Endothelial cell of umbilical vein (primary cell): Measurements from ENCODE around the gene PHF12. TPM values are rescaled to one million over a fixed set of nuclear protein-coding genes. Genes with fewer than 3 reads are reported as not detected.
"Not testable (repeated sequence)": the region's sequence is repeated elsewhere in the genome, so short reads cannot be mapped to it uniquely, and the experiment has no call there.

ENCODE experiments used
- BruUV-seq: library from RNA; stranded (reverse); fragments of 400-500 nt; replicated peaks from 2 replicates; lab custom pipeline; 2021; lab: Mats Ljungman, UMichigan
- CTCF ChIA-PET: fragments of 300-600, 350-600 bp; sonication (Branson Sonifier 250); formaldehyde crosslinking; loops from one replicate; lab custom pipeline; 2021; ENCODE audit warnings: antibody characterized with exemption, inconsistent platforms; lab: Charles Lee
- POLR2A ChIA-PET: fragments of 300-600, 350-600 bp; sonication (Branson Sonifier 250); formaldehyde crosslinking; loops from one replicate; lab custom pipeline; 2021; ENCODE audit warnings: antibody characterized with exemption, inconsistent platforms; lab: Charles Lee
- DNase-seq: peaks from one replicate; pipeline ENCODE4 v3.0.0-alpha.2; 2011; ENCODE audit warnings: low read depth, low spot score
- FAIRE-seq: peaks from 2 replicates; lab custom pipeline; 2011; peaks lifted over from hg19 to GRCh38; lab: Jason Lieb, UNC
- H2AFZ ChIP-seq: 2 replicates; pipeline ENCODE4 v1.6.0; 2012; ENCODE audit warnings: low read depth, low read length, control low read depth, inconsistent platforms
- H3K27ac ChIP-seq: 2 replicates; pipeline ENCODE4 v1.5.1; 2011; ENCODE audit warnings: low read depth, mild to moderate bottlenecking, control low read depth, low read length, moderate library complexity; ENCODE audit not compliant: insufficient read depth
- H3K27me3 ChIP-seq, 2 experiments: 2 replicates each; pipeline versions ENCODE4 v1.6.0 to v1.6.1; 2011; ENCODE audit warnings: low read length in 2 of 2, mixed read lengths in 1 of 2; ENCODE audit not compliant: control insufficient read depth in 2 of 2, insufficient read depth in 2 of 2
- H3K36me3 ChIP-seq, 2 experiments: 2 replicates in 1 of 2; 3 replicates in 1 of 2; pipeline ENCODE4 v1.5.1; 2011; ENCODE audit warnings: low read length in 2 of 2, mild to moderate bottlenecking in 1 of 2, moderate library complexity in 1 of 2; ENCODE audit not compliant: control insufficient read depth in 2 of 2, insufficient read depth in 2 of 2; ENCODE audit errors: extremely low read depth in 1 of 2
- H3K4me1 ChIP-seq: 3 replicates; pipeline ENCODE4 v1.5.1; 2011; ENCODE audit warnings: mild to moderate bottlenecking, low read length; ENCODE audit not compliant: control insufficient read depth, insufficient read depth; ENCODE audit errors: extremely low read depth
- H3K4me2 ChIP-seq: 2 replicates; pipeline ENCODE4 v1.6.1; 2011; ENCODE audit warnings: low read length, control low read depth, mixed read lengths; ENCODE audit not compliant: insufficient read depth
- H3K4me3 ChIP-seq, 3 experiments: fragments of 200-600 bp in 1 of 3; sonication (generic), shearing (Covaris generic) in 1 of 3; replicated peaks in 1 of 3; 2 replicates each; pipeline ENCODE4 v1.5.1; 2011 to 2016; ENCODE audit warnings: control low read depth in 3 of 3, low read length in 3 of 3, mild to moderate bottlenecking in 2 of 3, inconsistent platforms in 1 of 3, low read depth in 1 of 3, moderate library complexity in 1 of 3; ENCODE audit not compliant: insufficient read depth in 1 of 3
- H3K79me2 ChIP-seq: 2 replicates; pipeline ENCODE4 v1.6.0; 2012; ENCODE audit warnings: low read length, inconsistent platforms; ENCODE audit not compliant: control insufficient read depth, insufficient read depth
- H3K9ac ChIP-seq: replicated peaks from 2 replicates; pipeline ENCODE3; 2011; ENCODE audit warnings: low read length, control low read depth; ENCODE audit not compliant: insufficient read depth; ENCODE audit errors: extremely low read depth
- H3K9me1 ChIP-seq: replicated peaks from 3 replicates; pipeline ENCODE4 v1.6.0; 2011; ENCODE audit warnings: mild to moderate bottlenecking, low read length; ENCODE audit not compliant: control insufficient read depth, insufficient read depth; ENCODE audit errors: extremely low read depth
- H3K9me3 ChIP-seq: replicated peaks from 2 replicates; pipeline ENCODE4 v1.5.1; 2012; ENCODE audit warnings: low read length, inconsistent platforms; ENCODE audit not compliant: control insufficient read depth, insufficient read depth
- H4K20me1 ChIP-seq: replicated peaks from 2 replicates; pipeline ENCODE3; 2011; ENCODE audit warnings: mild to moderate bottlenecking, low read length; ENCODE audit not compliant: control insufficient read depth, insufficient read depth; ENCODE audit errors: extremely low read depth
- EZH2 ChIP-seq: IDR thresholded peaks from 2 replicates; pipeline ENCODE4 v1.6.1; 2012; ENCODE audit warnings: borderline replicate concordance, low read depth, mild to moderate bottlenecking, moderate library complexity, low read length, inconsistent platforms; ENCODE audit not compliant: severe bottlenecking
- FOS ChIP-seq: IDR thresholded peaks from 2 replicates; pipeline ENCODE4 v1.6.1; 2011; ENCODE audit warnings: mild to moderate bottlenecking, low read length, moderate library complexity, borderline replicate concordance; ENCODE audit not compliant: insufficient read depth
- GATA2 ChIP-seq: IDR thresholded peaks from 2 replicates; pipeline ENCODE4 v1.7.0; 2011; ENCODE audit warnings: low read depth, mild to moderate bottlenecking, moderate library complexity, mixed read lengths, low read length; ENCODE audit not compliant: insufficient read length, insufficient read depth
- JUN ChIP-seq: IDR thresholded peaks from 2 replicates; pipeline ENCODE4 v1.6.1; 2011; ENCODE audit warnings: borderline replicate concordance, low read depth; ENCODE audit not compliant: insufficient read length, insufficient read depth
- MYC ChIP-seq: IDR thresholded peaks from one replicate; pipeline ENCODE4 v1.6.1; 2011; ENCODE audit warnings: mild to moderate bottlenecking, low read depth, low read length
- POLR2A ChIP-seq: IDR thresholded peaks from 2 replicates; pipeline ENCODE4 v1.6.1; 2012; ENCODE audit warnings: low read depth, mild to moderate bottlenecking, control low read depth, low read length
- POLR2AphosphoS5 ChIP-seq: IDR thresholded peaks from 2 replicates; pipeline ENCODE4 v1.6.1; 2012; ENCODE audit warnings: low read depth, mild to moderate bottlenecking, control low read depth, low read length, moderate library complexity; ENCODE audit not compliant: insufficient read depth
- dilution Hi-C: fragments of 300-500 bp; cut with MboI; formaldehyde crosslinking; loops from one replicate; pipeline ENCODE4 v1.15.0; 2019; ENCODE audit warnings: low sequenced_read_pairs; ENCODE audit not compliant: extremely low pct_ligation_motif_present
- intact Hi-C: fragments of 100-400 bp; cut with micrococcal nuclease; formaldehyde crosslinking; loops from one replicate; pipeline ENCODE4 v1.10.0; 2022
- polyA plus RNA-seq, 4 experiments: library from polyadenylated mRNA; depleted of rRNA in 3 of 4; stranded (reverse) in 3 of 4; unstranded in 1 of 4; fragments of >200 nt; gene quantifications; 2 replicates each; pipeline versions ENCODE4 v1.2.1 to v1.2.3, GENCODE V29; 2011 to 2012; ENCODE audit warnings: missing spikeins in 1 of 4
- total RNA-seq: library from RNA; stranded (reverse); gene quantifications from 2 replicates; pipeline ENCODE4 v1.2.3, GENCODE V29; 2021
- TF ChIP-seq, protein P1 (sequence below), 2 donors: IDR thresholded peaks; 1 replicate in 1 of 2; 2 replicates in 1 of 2; pipeline ENCODE4 v1.5.1; 2011; ENCODE audit warnings: low read length in 2 of 2, mild to moderate bottlenecking in 2 of 2, moderate library complexity in 2 of 2, control low read depth in 1 of 2, inconsistent platforms in 1 of 2, low read depth in 1 of 2; ENCODE audit not compliant: insufficient read depth in 1 of 2; ENCODE audit errors: extremely low read depth in 1 of 2
- TF ChIP-seq, protein P2 (sequence below): IDR thresholded peaks from 2 replicates; pipeline ENCODE4 v1.6.1; 2011; ENCODE audit not compliant: insufficient read depth, insufficient read length

The PHF12 gene
- total and polyA plus RNA-seq, 2 donors (not counting 3 experiments of a cell fraction or from before 2014, with no cell fraction given): 26.6 to 44.2 TPM

DNA sequence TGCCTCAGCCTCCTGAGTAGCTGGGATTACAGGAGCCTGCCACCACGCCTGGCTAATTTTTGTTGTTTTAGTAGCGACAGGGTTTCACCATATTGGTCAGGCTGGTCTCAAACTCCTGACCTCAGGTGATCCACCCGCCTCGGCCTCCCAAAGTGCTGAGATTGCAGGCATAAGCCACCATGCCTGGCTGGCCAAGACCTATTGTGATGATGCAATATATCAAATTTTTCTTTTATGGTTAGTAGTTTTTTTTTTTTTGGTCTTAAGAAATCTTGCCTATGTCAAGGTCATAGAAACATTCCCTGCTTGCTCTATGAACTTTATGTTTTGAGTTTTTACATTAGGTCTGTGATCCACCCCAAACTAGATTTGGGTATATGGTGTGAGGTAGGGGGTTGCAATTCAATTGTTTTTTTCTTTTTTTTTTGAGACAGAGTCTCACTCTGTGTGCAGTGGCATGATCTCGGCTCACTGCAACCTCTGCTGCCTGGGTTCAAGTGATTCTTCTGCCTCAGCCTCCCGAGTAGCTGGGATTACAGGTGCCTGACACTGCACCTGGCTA, 74.1 kb downstream of the PHF12 start:
- H3K4me3 ChIP-seq, POLR2A ChIA-PET, BruUV-seq, H3K27ac ChIP-seq, H3K79me2 ChIP-seq, intact Hi-C loops, H3K27me3 ChIP-seq, DNase-seq, H3K9ac ChIP-seq, FAIRE-seq, dilution Hi-C loops, H4K20me1 ChIP-seq, H3K9me1 ChIP-seq, H3K9me3 ChIP-seq, H3K4me1 ChIP-seq, H2AFZ ChIP-seq, H3K4me2 ChIP-seq: not testable (repeated sequence)
- CTCF ChIA-PET: interaction anchor here (1.5 to 3.0 kb wide), 3 partner anchors 113 to 116 kb away, joined by 4 to 47 read pairs (median 15); no protein-coding TSS in a partner anchor
- H3K36me3 ChIP-seq: peaks cover 11 to 29% of the 10 kb centered on the region in 2 experiments

DNA sequence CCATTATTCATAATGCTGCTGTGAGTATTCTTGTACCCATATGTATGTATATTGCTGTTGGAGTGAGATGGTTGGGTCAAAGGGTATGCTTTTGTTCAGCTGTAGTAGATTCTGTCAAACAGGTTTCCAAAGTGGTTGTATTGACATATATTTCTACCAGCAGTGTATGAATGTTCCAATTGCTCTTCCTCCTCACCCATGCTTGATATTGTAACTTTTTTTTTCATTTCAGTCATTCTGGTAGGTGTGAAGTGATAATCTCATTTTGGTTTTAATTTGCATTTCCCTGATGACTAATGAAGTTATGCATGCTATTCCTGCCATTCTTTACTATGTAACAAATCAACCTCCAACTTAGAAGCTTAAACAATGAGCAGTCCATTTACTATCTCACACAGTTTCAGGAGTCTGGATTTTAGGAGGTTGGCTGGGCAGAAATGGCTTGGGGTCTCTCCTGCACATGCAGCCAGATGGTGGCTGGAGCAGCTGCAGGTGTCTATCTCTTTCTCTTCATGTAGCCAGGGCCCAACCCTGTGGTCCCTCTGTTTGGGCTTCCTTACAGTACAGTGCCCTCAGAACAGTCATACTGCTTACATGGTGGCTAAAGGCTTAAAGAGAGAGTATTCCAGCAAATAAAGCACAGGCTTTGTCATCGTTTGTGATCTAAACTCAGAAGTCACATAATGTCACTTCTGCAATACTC, 75.3 kb downstream of the PHF12 start:
- ChIA-PET POLR2A (no interaction called here), CTCF (interaction anchor here (1.5 kb wide), 1 partner anchor 113 kb away, joined by 4 read pairs; no protein-coding TSS in a partner anchor)
- Histone ChIP-seq H3K4me1 (no peaks in the 10 kb centered on the region), H3K4me2 (no peak overlapping the region), H3K27ac (no peak overlapping the region), H3K9ac (no peak overlapping the region), H3K27me3 (no peaks in the 10 kb centered on the region), H3K4me3 (no peak overlapping the region), H3K9me3 (no peaks in the 10 kb centered on the region), H3K79me2 (no peaks in the 10 kb centered on the region), H3K9me1 (no peaks in the 10 kb centered on the region), H2AFZ (no peak overlapping the region), H3K36me3 (peaks cover 5 to 17% of the 10 kb centered on the region in 2 experiments), H4K20me1 (no peaks in the 10 kb centered on the region)
- DNase-seq: no peak
- intact Hi-C loops: no loop called here
- peak; percentile 78 for FAIRE-seq
- no peak for TF ChIP-seq MYC
- TF ChIP-seq JUN: no peak
- TF ChIP-seq GATA2: no peak
- no peak for TF ChIP-seq POLR2A
- TF ChIP-seq POLR2AphosphoS5: no peak
- no peak for TF ChIP-seq EZH2
- TF ChIP-seq, protein P1, sequence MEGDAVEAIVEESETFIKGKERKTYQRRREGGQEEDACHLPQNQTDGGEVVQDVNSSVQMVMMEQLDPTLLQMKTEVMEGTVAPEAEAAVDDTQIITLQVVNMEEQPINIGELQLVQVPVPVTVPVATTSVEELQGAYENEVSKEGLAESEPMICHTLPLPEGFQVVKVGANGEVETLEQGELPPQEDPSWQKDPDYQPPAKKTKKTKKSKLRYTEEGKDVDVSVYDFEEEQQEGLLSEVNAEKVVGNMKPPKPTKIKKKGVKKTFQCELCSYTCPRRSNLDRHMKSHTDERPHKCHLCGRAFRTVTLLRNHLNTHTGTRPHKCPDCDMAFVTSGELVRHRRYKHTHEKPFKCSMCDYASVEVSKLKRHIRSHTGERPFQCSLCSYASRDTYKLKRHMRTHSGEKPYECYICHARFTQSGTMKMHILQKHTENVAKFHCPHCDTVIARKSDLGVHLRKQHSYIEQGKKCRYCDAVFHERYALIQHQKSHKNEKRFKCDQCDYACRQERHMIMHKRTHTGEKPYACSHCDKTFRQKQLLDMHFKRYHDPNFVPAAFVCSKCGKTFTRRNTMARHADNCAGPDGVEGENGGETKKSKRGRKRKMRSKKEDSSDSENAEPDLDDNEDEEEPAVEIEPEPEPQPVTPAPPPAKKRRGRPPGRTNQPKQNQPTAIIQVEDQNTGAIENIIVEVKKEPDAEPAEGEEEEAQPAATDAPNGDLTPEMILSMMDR (IDR thresholded peaks at IDR 0.05; ENCODE audit: extremely low read depth in 1 of 2, insufficient read depth in 1 of 2, low read depth in 1 of 2, low read length in 2 of 2): no peak
- TF ChIP-seq, protein P2, sequence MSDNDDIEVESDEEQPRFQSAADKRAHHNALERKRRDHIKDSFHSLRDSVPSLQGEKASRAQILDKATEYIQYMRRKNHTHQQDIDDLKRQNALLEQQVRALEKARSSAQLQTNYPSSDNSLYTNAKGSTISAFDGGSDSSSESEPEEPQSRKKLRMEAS: no peak
- TF ChIP-seq FOS: no peak
- no TSS peak for BruUV-seq
- dilution Hi-C loops: no loop called here
